HEK293T (cell line): Measurements from ENCODE around the gene SRPK1.

ENCODE experiments used
- BHLHE40 ChIP-seq: fragments of 450-650 bp; IDR thresholded peaks from 2 replicates; pipeline ENCODE4 v1.6.1; 2016; ENCODE audit warnings: mild to moderate bottlenecking, moderate library complexity, borderline replicate concordance
- CTBP1 ChIP-seq: fragments of 450-650 bp; IDR thresholded peaks from 2 replicates; pipeline ENCODE4 v1.6.1; 2016; ENCODE audit warnings: borderline replicate concordance
- FOXM1 ChIP-seq: fragments of 450-650 bp; IDR thresholded peaks from 2 replicates; pipeline ENCODE4 v1.6.1; 2017; ENCODE audit warnings: mild to moderate bottlenecking, borderline replicate concordance
- LEF1 ChIP-seq: fragments of 450-650 bp; IDR thresholded peaks from 2 replicates; pipeline ENCODE4 v1.6.1; 2017; ENCODE audit warnings: mild to moderate bottlenecking, borderline replicate concordance
- NFRKB ChIP-seq: fragments of 450-650 bp; IDR thresholded peaks from 2 replicates; pipeline ENCODE4 v1.6.1; 2016; ENCODE audit warnings: mild to moderate bottlenecking, moderate library complexity
- PKNOX1 ChIP-seq: fragments of 450-650 bp; IDR thresholded peaks from 2 replicates; pipeline ENCODE4 v1.6.1; 2016
- SP1 ChIP-seq: fragments of 450-650 bp; IDR thresholded peaks from 2 replicates; pipeline ENCODE4 v1.6.1; 2017
- SUZ12 ChIP-seq: fragments of 450-650 bp; IDR thresholded peaks from 2 replicates; pipeline ENCODE4 v1.6.1; 2016; ENCODE audit warnings: mild to moderate bottlenecking
- TARDBP ChIP-seq: fragments of 450-650 bp; IDR thresholded peaks from 2 replicates; pipeline ENCODE4 v1.6.1; 2016

- no peak for TF ChIP-seq TARDBP
- no peak for TF ChIP-seq LEF1
- no peak for TF ChIP-seq SUZ12
- TF ChIP-seq FOXM1, result no peak
- TF ChIP-seq SP1, result no peak
- no peak for TF ChIP-seq BHLHE40
- TF ChIP-seq CTBP1, result no peak
- no peak for TF ChIP-seq NFRKB
- no peak for TF ChIP-seq PKNOX1
These were observed 20.4 kb downstream of the SRPK1 start for GRCh38 chr6:35900448-35900847.
